ENCODE results near the gene FAM53C.

DNA sequence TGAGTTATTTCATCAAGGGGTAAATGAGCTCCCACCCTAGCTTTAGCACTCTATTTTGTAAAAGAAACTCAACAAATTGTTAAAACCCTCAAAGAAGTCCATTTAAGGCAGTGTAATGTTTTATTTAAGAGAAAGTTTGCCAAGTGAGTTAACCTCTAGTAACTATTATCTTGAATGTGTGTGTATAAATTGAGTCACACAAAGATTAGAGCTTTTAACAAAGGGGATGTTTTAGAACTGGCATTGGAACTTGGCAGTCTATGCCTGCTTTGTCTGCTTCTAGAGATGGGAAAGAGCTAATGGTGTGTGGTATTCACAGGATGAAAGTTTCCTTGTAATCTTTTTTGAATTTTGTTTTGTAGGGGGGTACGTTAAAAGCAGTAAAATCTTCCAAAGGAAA is 47.6 kb downstream of the FAM53C start:
- TF ChIP-seq POLR2A (IDR thresholded peaks at IDR 0.05), result no peak
- TF ChIP-seq, protein P1, sequence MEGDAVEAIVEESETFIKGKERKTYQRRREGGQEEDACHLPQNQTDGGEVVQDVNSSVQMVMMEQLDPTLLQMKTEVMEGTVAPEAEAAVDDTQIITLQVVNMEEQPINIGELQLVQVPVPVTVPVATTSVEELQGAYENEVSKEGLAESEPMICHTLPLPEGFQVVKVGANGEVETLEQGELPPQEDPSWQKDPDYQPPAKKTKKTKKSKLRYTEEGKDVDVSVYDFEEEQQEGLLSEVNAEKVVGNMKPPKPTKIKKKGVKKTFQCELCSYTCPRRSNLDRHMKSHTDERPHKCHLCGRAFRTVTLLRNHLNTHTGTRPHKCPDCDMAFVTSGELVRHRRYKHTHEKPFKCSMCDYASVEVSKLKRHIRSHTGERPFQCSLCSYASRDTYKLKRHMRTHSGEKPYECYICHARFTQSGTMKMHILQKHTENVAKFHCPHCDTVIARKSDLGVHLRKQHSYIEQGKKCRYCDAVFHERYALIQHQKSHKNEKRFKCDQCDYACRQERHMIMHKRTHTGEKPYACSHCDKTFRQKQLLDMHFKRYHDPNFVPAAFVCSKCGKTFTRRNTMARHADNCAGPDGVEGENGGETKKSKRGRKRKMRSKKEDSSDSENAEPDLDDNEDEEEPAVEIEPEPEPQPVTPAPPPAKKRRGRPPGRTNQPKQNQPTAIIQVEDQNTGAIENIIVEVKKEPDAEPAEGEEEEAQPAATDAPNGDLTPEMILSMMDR (IDR thresholded peaks at IDR 0.05), result no peak
